HG02759 (cell line): ENCODE measurements around the gene STAT3.
A peak's percentile ranks its signal among the peaks of the same experiment; 100 is the strongest.
"Not testable (repeated sequence)": the region's sequence is repeated elsewhere in the genome, so short reads cannot be mapped to it uniquely, and the experiment has no call there.

Source experiments
- ATAC-seq: cut with Tn5 transposase; IDR thresholded peaks from one replicate; pipeline ENCODE4 v1.9.1; 2021; ENCODE audit warnings: mild to moderate bottlenecking, moderate library complexity; ENCODE audit not compliant: unreplicated experiment

Gene STAT3

DNA sequence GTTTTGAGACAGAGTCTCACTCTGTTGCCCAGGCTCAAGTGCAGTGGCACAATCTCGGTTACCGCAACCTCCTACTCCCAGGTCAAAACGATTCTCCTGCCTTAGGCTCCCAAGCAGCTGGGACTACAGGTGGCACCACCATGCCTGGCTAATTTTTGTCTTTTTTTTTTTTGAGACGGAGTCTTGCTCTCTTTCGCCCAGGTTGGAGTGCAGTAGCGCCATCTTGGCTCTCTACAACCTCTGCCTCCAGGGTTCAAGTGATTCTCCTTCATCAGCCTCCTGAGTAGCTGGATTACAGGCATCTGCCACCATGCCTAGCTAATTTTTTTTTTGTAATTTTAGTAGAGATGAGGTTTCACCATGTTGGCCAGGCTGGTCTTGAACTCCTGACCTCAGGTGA lies 70.3 kb downstream of the STAT3 start:
- not testable (repeated sequence) for ATAC-seq

GRCh38 chr17:42317266-42317845 lies 70.9 kb downstream of the STAT3 start:
- ATAC-seq: no peak

- ATAC-seq: no peak
Observed at GRCh38 chr17:42316755-42317154, 71.5 kb downstream of the STAT3 start.

DNA sequence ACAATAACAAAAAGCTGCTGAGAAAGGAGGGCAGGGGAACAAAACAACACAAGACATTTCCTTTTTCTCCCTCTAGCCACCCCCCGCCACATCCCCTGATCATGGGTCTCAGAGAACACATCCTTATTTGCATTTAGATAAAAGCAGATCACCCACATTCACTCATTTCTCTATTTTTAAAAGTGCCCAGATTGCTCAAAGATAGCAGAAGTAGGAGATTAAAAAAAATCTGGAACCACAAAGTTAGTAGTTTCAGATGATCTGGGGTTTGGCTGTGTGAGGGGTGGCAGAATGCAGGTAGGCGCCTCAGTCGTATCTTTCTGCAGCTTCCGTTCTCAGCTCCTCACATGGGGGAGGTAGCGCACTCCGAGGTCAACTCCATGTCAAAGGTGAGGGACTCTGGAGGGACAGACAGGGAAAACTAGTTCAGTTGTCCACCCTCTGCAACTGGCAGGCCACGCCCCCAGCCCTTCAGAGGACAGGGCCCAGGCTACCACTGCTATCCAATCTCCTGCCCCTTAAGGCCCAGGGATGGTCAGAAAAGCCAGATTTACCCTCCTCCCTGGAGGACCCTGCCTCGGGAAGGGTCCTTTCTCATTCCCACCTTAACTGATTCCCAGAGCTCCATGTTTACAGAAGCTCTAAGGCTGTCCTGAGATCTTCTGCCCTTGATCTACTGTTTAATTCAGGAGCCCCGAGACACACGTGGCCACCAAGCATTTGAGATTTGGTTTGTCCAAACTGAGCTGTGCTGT lies 72.7 kb downstream of the STAT3 start:
- no peak for ATAC-seq

DNA sequence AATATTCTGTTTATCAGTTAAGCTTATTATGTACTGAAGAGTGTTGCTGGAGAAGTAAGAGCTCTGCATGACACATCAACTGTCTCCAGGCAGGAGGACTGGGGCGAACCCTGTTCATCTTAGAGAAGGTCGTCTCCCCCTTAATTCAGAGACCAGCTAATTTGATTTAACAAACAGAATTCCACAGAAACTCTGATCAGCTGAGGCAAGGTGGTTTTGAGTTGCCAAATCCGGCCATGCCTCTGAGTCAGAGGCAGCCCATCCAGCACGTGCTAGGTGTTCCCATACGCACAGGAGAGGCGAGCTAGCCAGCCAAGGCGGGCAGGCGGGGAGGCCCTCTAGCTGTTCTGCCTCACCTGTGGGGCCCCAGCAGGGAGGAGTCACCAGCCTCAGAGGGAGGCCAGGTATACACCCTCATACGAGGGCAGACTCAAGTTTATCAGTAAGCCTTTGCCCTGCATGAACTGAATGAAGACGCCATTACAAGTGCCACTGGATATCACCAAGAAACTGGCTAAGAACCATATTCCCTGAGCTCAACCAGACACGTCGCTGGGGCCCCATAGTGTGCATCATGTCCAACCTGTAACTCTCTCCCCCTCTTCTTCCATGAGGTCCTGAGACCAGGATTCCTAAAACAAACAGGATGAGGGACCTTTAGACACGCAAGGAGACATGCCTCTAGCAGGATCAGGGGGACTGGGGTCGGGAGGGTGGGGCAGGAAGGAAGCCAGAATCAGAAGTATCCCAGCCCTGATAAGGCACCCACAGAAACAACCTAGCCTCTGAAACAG lies 74.3 kb downstream of the STAT3 start:
- no peak for ATAC-seq

- ATAC-seq: no peak
Observed at GRCh38 chr17:42313389-42313772, 74.9 kb downstream of the STAT3 start.

GRCh38 chr17:42312285-42313130 lies 75.7 kb downstream of the STAT3 start:
- peak; percentile 60 for ATAC-seq

- ATAC-seq: no peak
Observed at GRCh38 chr17:42312035-42312284, 76.3 kb downstream of the STAT3 start.

- no peak for ATAC-seq
Observed at GRCh38 chr17:42311240-42312034, 76.8 kb downstream of the STAT3 start.

DNA sequence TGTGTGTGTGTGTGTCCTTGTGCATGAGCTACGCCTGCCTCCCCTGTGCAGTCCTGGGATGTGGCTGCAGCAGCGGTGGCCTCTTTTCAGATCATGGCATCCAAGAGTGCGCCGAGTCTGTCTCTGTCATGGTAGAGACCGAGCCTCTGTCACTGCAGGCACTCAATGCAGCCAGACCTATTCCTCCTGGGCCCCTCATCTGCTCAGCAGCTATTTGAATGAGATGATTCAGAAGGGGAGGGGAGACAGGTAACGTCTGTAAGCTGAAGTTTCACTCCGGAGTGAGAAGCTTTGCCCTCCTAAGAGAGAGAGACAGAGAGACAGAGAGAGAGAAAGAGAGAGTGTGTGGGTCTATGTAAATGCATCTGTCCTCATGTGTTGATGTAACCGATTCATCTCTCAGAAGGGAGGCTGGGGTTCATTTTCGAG lies 77.4 kb downstream of the STAT3 start:
- ATAC-seq: no peak

DNA sequence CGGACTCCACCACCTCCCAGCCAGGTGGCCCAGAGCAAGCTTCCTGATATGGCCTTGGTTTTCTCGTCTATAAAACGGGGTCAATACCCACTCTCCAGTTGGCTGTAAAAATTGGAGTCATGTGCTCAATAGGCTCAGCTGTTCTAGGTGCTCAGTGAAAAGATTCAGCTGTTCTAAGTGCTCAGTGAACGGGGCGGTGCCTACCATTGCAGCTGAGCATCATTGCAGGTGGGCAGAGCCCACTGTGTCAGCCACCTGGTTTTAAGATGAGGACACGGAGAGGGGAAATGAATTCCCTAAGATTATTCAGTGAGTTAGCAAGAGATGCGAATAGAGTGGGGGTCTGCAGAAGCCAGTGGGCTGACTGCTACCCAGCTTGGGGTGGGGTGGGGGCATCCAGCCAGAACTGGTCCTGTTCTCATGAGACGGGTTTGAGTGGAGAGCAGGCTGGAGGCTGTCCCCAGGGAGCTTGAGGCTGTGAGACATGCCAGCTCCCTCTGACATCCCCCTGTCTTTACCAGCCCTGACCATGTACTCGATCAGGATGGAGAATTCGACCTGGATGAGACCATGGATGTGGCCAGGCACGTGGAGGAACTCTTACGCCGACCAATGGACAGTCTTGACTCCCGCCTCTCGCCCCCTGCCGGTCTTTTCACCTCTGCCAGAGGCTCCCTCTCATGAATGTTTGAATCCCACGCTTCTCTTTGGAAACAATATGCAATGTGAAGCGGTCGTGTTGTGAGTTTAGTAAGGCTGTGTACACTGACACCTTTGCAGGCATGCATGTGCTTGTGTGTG lies 78.1 kb downstream of the STAT3 start:
- no peak for ATAC-seq

DNA sequence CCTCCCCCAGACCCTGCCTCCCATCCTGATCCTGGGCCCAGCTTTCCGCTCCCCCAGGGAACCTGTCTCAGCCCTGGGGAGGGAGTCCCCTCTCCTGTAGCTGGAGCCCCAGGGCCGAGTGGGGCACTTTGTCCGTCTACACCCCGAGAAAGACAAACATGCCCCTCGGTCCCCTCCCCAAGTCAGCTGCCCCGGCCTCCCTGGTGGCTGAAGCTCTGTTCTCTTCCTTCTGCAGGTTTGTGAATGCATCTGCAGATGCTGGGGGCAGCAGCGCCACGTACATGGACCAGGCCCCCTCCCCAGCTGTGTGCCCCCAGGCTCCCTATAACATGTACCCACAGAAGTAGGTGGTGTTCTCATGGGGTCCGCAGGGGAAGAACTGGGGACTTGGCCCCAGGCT lies 79.1 kb downstream of the STAT3 start:
- ATAC-seq: no peak

DNA sequence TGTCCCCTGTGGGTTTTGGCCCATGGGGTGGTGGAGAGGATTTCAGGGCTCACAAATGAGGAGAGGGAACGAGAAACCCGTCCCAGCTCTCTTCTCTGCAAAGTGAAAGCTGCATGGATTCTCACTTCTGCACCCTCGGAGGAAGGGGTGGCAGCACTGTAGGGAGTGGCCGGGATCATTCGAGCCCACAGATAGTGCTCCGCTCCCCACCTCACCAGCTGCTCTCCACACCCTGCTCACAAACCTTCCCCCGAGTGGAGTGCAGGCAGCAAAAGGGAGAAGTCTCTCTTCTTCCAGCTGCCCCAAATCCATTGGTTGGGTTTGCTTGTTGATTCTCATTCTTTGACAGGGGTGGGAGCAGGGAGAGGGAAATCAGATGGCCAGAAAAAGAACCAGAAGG lies 79.8 kb downstream of the STAT3 start:
- ATAC-seq: no peak

- no peak for ATAC-seq
Observed at GRCh38 chr17:42307362-42307927, 80.8 kb downstream of the STAT3 start.

DNA sequence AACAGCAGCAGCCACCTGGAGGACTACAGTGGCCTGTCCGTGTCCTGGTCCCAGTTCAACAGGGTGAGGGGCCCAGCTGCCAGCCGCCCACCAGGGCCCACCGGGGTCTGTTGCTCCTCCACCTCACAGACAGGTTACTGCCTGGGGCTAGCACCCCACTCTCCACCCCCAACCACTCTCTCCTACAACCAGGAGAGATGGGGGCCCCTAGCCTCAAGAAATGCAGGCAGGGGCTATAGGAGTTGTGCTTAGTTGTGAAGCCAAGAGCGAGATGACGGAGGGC lies 81.9 kb downstream of the STAT3 start:
- no peak for ATAC-seq

GRCh38 chr17:42305543-42306384 lies 82.5 kb downstream of the STAT3 start:
- no peak for ATAC-seq

- ATAC-seq: not testable (repeated sequence)
Observed at GRCh38 chr17:42305031-42305330, 83.3 kb downstream of the STAT3 start.

DNA sequence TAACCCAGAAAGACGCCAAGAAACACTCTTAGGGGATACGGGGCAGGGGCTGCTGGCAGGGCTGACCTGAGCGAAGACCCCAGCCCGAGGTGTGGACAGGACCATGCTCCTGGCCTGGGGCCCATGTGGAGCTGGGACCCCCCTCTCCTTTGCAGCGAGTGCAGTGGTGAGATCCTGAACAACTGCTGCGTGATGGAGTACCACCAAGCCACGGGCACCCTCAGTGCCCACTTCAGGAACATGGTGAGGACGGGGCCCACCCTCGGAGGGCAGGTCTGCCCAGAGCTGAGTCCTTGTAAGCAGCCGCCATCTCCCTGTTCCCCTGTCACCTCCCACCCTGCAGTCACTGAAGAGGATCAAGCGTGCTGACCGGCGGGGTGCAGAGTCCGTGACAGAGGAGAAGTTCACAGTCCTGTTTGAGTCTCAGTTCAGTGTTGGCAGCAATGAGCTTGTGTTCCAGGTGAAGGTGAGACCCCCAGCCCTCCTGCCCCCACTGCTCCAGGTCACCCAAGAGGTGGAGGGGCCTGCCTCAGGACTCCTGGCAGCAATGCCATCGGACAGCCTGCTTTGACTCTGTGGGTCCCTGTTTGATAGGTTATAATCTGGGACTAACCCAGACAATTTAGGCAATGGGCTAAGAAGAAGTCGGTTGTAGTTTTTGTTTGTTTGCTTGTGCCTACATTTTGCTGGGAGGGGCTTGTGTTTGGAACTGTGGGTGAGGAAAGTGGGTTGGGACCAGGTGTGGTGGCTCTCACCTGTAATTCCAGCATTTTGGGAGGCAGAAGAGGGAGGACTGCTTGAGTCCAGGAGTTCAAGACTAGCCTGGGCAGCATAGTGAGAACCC lies 83.8 kb downstream of the STAT3 start:
- ATAC-seq: no peak
